Measurements from ENCODE around the gene DPYSL4.

DPYSL4 gene

GRCh38 chr10:132243141-132243540 lies 56.4 kb downstream of the DPYSL4 start:
- no peak for DNase-seq (ENCODE audit: low spot score)

- no peak for DNase-seq (ENCODE audit: low spot score)
Measured at GRCh38 chr10:132243626-132244025, 56.9 kb downstream of the DPYSL4 start.

- no peak for DNase-seq (ENCODE audit: low spot score)
Measured at GRCh38 chr10:132245056-132245455, 58.3 kb downstream of the DPYSL4 start.

GRCh38 chr10:132246296-132246695 lies 59.5 kb downstream of the DPYSL4 start:
- no peak for DNase-seq (ENCODE audit: low spot score)

GRCh38 chr10:132247943-132248342 lies 61.2 kb downstream of the DPYSL4 start:
- DNase-seq (ENCODE audit: low spot score): no peak

GRCh38 chr10:132248455-132249225 lies 61.9 kb downstream of the DPYSL4 start:
- DNase-seq (ENCODE audit: low spot score): no peak

- no peak for DNase-seq (ENCODE audit: low spot score)
Measured at GRCh38 chr10:132249226-132249724, 62.5 kb downstream of the DPYSL4 start.

- DNase-seq (ENCODE audit: low spot score): no peak
Measured at GRCh38 chr10:132249824-132250375, 63.2 kb downstream of the DPYSL4 start.

DNA sequence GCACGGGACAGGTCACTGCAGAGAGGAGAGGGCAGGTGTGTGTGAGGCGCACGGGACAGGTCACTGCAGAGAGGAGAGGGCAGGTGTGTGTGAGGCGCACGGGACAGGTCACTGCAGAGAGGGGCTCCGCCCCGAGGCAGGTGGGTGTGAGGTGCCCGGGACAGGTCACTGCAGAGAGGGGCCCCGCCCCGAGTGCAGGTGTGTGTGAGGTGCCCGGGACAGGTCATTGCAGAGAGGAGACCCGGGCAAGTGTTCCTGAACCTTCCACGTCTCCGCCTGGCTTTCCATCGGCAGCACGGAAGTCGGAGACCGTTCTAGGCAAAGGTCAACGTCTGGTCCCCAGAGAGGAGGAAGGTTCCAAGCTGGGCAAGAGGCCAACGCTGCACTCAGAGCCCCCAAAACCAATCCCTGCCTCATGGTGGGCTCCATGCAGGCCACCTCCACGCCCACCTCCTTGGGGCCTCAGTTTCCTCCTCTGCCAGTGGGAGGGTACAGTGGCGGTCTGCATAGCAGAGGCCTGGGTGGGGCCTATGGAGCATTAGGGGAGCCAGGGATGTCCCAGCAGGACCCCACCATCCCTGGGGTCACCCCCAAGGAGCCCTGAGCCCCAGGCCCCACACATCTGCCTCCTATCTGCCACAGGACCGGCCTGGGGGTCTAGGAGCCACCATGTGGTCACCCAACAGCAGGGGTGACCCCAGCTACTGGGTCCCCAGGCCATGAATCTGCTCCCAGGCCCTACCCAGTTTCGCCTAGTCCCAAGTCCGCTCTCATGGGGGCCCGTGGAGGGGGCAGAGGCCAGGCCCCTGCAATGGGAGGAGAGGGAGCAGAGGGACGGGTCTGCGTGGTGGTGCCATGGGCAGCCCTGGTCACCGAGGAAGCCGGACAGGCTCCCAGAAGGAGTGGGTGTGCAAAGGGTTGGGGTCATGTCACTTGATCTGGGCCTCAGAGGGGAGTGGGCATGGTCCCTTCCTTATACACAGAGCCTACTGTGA lies 64.0 kb downstream of the DPYSL4 start:
- DNase-seq (ENCODE audit: low spot score): no peak

DNA sequence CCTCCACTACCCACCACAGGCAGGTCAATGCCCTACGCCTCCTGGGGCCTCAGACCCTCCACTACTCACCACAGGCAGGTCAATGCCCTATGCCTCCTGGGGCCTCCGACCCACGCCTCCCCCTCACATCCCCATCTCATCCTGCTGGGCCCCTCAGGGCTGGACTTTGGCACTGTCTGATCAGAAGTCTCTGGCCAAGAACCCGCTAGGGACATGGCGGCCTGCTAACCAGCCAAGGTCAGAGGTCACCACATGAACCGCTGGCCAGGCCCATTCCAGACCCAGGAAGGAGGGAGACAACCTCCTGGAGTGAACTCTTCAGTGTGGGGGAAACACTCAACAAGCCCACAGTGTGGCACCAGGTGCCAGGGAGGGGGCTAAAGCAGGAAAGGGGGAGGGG lies 65.2 kb downstream of the DPYSL4 start:
- DNase-seq (ENCODE audit: low spot score): no peak

- no peak for DNase-seq (ENCODE audit: low spot score)
Measured at GRCh38 chr10:132252412-132252811, 65.7 kb downstream of the DPYSL4 start.

- no peak for DNase-seq (ENCODE audit: low spot score)
Measured at GRCh38 chr10:132253092-132253687, 66.4 kb downstream of the DPYSL4 start.

- DNase-seq (ENCODE audit: low spot score): no peak
Measured at GRCh38 chr10:132254841-132255240, 68.1 kb downstream of the DPYSL4 start.

All from left forelimb (tissue), 1 donor.